HG02763 (cell line): ENCODE measurements around the gene CAMK2G.

ENCODE experiments used
- ATAC-seq: cut with Tn5 transposase; IDR thresholded peaks from one replicate; pipeline ENCODE4 v1.9.1; 2021; ENCODE audit warnings: mild to moderate bottlenecking, moderate library complexity; ENCODE audit not compliant: unreplicated experiment

CAMK2G gene

DNA sequence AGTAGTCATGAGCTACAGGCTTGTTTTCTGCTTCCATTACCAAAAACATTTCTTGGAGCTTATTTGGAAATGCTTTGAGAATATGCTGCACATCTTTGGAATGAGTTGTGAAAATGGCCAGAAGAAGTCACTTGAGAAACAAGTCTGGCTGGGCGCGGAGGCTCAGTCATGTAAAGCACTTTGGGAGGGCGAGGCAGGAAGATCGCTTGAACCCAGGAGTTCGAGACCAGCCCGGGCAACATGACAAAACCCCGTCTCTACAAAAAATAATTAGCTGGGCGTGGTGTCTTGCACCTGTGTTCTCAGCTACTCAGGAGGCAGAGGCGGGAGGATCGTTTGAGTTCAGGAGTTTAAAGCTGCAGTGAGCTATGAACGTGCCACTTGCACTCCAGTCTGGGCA is 93.4 kb downstream of the CAMK2G start:
- ATAC-seq, result no peak

DNA sequence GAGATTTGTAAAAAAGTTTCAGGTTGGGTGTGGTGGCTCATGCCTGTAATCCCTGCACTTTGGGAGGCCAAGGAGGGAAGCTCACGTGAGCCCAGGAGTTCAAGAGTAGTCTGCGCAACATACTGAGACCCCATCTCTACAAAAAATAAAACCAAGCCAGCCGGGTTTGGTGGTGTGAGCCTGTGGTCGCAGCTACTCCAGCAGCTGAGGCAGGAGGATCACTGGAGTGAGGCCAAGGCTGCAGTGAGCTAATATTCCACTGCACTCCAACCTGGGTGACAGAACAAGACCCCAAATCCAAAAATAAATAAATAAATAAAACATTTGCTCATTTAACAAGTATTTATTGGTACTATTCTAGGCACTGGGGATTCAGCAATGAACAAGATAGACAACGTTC is 94.1 kb downstream of the CAMK2G start:
- ATAC-seq, result no peak

DNA sequence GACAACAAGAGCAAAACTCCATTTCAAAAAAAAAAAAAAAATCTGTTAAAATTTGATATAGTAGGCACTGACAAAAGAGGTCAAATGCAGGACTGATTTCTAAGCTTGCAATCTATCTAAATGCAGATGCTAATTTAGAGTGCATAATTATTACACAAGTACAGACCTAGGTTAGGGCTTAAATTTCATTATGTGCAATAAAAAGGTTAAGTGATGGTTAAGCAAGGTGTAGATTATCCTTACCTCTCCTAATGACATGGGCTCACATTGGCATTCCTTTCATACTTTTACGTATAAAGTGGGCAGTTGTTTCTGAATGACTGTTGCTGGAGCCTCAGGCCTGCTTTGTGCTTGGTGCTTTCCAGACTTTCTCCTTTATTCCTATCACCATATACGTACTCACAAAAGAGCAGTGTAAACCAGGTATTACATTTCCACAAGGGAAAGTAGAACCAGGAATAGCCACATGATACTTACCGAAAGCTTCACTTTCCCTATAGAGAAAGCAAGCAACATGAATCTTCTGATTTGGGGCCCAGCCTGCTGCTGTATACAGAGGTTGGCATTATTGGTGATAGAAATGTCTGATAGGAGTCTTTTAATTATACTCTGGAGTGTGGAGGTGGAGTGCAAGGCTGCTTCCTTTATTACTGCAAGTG is 94.7 kb downstream of the CAMK2G start:
- no peak for ATAC-seq

DNA sequence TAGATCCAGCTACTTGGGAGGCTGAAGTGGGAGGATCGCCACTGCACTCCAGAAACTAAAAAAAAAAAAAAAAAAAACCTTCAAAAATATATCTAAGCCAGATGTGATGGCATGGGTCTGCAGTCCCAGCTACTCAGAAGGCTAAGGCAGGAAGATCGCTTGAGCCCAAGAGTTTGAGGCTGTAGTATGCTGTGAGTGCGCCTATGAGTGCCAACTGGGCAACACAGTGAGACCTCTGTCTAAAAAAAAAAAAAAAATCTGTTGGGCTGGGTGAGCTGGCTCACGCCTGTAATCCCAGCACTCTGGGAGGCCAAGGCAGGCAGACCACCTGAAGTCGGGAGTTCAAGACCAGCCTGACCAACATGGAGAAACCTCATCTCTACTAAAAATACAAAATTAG is 95.3 kb downstream of the CAMK2G start:
- ATAC-seq, result no peak

DNA sequence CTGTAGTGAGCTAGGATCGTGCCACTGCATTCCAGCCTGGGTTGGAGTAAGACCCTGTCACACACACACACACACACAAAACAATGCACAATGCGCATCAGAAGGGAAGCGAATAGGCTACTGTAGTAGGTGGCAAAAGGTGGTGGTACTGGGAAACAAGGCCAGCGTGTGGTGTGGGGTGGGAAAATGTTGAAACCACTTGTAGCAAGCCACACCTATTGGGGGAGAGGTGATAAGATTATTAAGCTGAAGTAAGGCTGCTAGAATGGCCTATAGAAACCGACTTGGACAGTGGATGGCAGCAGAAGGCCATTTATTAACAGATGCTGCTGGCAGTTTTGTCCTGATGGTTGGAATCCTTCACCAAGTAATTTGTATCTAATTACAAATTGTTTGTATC is 99.7 kb downstream of the CAMK2G start:
- no peak for ATAC-seq

DNA sequence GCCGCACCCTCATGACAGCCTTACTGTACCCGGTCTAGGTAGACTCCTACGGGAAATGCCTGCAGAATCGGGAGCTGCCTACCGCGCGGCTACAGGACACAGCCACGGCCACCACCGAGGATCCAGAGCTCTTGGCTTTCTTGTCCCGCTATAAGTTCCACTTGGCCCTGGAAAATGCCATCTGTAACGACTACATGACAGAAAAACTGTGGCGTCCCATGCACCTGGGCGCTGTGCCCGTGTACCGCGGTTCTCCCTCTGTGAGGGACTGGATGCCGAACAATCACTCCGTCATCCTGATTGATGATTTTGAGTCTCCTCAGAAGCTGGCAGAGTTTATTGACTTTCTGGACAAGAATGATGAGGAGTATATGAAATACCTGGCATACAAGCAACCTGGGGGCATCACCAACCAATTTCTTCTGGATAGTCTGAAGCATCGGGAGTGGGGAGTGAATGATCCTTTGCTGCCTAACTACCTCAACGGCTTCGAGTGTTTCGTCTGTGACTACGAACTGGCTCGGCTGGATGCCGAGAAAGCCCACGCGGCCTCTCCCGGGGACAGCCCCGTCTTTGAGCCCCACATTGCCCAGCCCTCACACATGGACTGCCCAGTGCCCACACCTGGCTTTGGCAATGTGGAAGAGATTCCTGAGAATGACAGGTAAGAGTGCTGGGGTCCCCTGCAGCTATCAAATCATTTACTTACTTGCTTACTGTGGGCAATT is 101.0 kb downstream of the CAMK2G start:
- ATAC-seq, result no peak

DNA sequence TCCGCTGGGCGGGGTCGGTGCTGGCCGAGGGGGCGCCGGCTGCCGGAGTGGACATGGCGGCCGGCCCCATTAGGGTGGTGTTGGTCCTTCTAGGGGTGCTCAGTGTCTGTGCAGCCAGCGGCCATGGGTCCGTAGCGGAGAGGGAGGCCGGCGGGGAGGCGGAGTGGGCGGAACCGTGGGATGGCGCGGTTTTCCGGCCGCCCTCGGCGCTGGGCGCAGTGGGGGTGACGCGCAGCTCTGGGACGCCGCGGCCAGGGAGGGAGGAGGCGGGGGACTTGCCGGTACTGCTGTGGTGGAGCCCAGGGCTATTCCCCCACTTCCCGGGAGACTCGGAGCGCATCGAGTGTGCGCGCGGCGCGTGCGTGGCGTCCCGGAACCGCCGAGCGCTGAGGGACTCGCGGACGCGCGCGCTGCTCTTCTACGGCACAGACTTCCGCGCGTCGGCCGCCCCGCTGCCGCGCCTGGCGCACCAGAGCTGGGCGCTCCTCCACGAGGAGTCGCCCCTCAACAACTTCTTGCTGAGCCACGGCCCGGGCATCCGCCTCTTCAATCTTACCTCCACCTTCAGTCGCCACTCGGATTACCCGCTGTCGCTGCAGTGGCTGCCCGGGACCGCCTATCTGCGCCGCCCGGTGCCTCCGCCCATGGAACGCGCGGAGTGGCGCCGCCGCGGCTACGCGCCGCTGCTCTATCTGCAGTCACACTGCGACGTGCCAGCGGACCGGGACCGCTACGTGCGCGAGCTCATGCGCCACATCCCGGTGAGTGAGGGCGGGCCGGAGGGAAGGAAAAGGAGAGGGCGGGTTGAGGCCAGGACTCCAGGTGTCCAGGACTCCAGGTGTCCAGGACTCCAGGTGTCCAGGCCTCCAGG is 101.8 kb downstream of the CAMK2G start:
- ATAC-seq, result peak; percentile 63

DNA sequence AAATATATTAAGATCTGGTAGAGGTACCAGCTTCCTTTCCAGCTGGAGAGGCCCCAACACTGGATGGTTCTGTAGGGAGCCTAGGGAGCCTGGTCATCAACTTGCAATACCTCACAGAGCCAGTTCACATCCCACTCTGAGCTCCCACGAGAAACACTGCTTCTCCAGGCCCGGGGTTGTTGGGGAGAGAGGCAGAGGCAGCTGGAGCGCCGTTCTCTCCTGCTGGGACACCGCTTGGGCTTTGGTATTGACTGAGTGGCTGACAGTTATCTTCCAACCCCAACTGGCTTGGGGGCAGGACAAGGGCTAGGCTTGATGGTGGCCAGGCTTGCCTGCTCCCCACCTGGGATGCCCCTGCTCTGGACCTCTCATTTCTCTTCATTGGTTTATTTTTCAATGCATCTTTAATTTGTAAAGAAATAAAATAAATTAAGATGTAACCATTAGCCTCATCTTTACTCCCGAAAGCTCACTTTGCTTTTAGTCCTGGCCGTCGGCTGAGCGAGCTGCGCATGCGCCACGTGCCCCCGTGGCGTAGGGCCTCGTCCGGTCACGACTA is 102.6 kb downstream of the CAMK2G start:
- peak; percentile 42 for ATAC-seq

DNA sequence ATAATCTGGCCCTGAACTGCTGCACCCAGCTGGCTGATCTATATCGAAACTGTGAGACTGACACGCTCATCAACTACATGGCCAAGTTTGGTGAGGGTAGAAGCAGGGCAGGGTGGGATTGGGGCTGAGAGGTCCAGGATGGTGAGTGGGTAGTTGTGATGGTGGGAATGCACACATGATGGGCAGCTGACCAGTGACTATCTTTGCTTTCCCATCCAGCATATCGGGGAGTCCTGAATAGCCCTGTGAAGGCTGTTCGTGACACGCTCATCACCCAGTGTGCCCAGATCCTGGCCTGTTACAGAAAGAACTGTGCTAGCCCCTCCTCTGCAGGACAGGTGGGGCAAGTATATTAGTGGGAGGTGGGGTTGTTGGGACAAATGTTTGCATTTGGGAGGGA is 105.0 kb downstream of the CAMK2G start:
- ATAC-seq, result no peak

DNA sequence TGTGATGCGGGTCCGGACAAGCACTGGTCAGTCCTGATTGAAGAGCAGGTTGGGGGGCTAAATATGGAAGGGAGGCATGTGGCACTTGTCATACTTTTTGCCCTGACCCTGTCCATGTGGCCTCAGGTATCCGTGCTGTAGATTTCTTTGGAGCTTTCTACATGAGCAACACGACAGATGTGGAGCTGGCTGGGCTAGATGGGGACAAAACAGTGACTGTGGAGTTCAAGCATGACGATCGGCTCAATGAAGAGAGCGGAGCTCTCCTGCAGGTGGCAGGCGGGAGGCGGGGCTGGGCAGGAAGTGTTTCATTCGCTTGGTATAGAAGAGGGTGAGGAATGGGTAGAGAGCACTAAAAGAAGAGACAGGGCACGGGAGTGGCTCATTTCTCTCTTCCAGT is 105.5 kb downstream of the CAMK2G start:
- no peak for ATAC-seq

DNA sequence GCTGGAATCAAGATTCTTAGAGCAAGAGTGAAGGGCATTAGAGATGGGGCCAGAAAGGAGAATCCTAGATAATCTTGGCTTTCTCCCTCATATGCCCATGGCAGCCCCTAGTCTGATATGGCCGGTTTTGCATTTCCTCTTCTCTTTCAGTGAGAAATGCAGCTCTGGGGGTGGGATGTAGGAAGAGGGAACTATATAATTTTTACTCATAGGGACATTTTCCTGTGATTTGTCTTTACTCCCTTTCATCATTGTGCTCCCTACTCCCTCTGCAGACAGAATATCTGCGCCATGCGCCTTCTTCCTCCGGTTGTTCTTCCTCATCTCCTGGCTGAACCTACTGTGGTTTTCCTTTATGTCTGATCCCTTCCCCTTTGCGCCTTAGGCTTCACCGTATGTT is 109.3 kb downstream of the CAMK2G start:
- ATAC-seq, result no peak

DNA sequence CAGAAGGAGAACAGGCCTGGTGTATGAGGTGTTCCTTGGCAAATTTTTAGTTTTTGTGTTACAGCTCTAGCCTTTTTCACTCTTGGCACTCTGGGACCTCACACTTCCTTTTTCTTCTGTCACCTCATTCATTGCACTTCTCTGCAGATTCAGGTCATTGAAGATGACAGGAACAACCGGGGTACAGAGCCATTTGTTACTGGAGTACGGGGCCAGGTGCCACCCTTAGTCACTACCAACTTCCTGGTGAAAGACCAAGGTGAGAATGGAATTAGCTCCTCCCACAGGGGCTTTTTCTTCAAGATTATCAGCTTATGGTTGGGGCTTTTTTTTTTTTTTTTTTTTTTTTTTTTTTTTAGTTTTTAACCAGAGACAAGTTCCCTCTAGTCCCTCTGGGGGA is 111.0 kb downstream of the CAMK2G start:
- ATAC-seq, result no peak

DNA sequence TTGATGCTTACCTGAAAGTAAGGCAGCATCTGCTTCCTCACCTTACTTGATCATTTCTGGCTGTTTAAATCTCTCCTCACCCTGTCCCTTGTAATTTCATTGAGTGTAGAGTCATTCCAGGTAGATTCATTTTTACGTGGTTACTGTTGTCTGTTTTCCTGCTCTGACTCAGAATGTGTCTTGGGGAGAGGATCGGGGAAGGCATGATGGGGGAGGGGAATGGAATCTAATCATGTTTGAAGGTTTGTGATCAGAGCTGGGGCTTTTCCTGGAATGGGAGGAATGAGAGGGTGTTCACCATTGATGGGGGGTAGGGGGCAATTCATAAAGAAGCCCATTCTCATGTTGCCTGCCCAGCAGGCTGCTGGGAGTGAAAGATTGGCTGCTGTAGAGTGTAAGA is 111.4 kb downstream of the CAMK2G start:
- no peak for ATAC-seq
